WTC11 (cell line): ENCODE results near the gene HKDC1. TPM values are rescaled to one million over a fixed set of nuclear protein-coding genes. Genes with fewer than 3 reads are reported as not detected.
A peak's percentile ranks its signal among the peaks of the same experiment; 100 is the strongest.
"Not testable (repeated sequence)": the region's sequence is repeated elsewhere in the genome, so short reads cannot be mapped to it uniquely, and the experiment has no call there.

ENCODE experiments used
- ATAC-seq: fragments of 200-7000 bp; cut with Tn5 transposase; 2 replicates; pipeline ENCODE4 v1.10.0; 2021; ENCODE audit warnings: mild to moderate bottlenecking, moderate library complexity
- CTCF ChIA-PET: fragments of 300-600 bp; sonication (Branson Sonifier 250); formaldehyde crosslinking; loops from one replicate; lab custom pipeline; 2021; ENCODE audit warnings: antibody characterized with exemption; lab: Charles Lee
- POLR2A ChIA-PET: fragments of 350-600 bp; sonication (Branson Sonifier 250); formaldehyde crosslinking; loops from one replicate; lab custom pipeline; 2021; ENCODE audit warnings: antibody characterized with exemption; lab: Charles Lee
- DNase-seq: peaks from one replicate; pipeline ENCODE4 v3.0.0; 2021; ENCODE audit warnings: low spot score
- H3K27ac Mint-ChIP-seq: 2 replicates; pipeline ENCODE4 v1.8.0; 2021; ENCODE audit warnings: mixed read lengths
- H3K27me3 Mint-ChIP-seq: 2 replicates; pipeline ENCODE4 v1.8.0; 2021; ENCODE audit warnings: low read depth, mild to moderate bottlenecking, moderate library complexity, mixed read lengths
- H3K36me3 Mint-ChIP-seq: 2 replicates; pipeline ENCODE4 v1.8.0; 2021; ENCODE audit warnings: mixed read lengths
- H3K4me1 Mint-ChIP-seq: 2 replicates; pipeline ENCODE4 v1.8.0; 2022; ENCODE audit warnings: mixed read lengths
- H3K4me3 Mint-ChIP-seq: 2 replicates; pipeline ENCODE4 v1.8.0; 2021; ENCODE audit warnings: mild to moderate bottlenecking, moderate library complexity, mixed read lengths
- H3K9me3 Mint-ChIP-seq: 2 replicates; pipeline ENCODE4 v1.8.0; 2021; ENCODE audit warnings: mixed read lengths
- ARID4B ChIP-seq: sonication (generic); formaldehyde crosslinking; IDR thresholded peaks from 2 replicates; pipeline ENCODE4 v1.8.0; 2023; ENCODE audit warnings: missing genetic modification reagents, mild to moderate bottlenecking, borderline replicate concordance
- CBFB ChIP-seq: sonication (generic); formaldehyde crosslinking; IDR thresholded peaks from 2 replicates; pipeline ENCODE4 v1.8.1; 2022; ENCODE audit warnings: mild to moderate bottlenecking, low read depth, missing genetic modification reagents
- ERG ChIP-seq: fragments of 250-450 bp; sonication (Bioruptor Pico); IDR thresholded peaks from 2 replicates; pipeline ENCODE4 v1.8.0; 2021; ENCODE audit warnings: mild to moderate bottlenecking
- ESRRA ChIP-seq: sonication (generic); formaldehyde crosslinking; IDR thresholded peaks from 2 replicates; pipeline ENCODE4 v1.8.1; 2022; ENCODE audit warnings: mild to moderate bottlenecking, missing genetic modification reagents, borderline replicate concordance
- FOXP1 ChIP-seq: sonication (generic); formaldehyde crosslinking; IDR thresholded peaks from 2 replicates; pipeline ENCODE4 v1.8.0; 2022; ENCODE audit warnings: missing genetic modification reagents, mild to moderate bottlenecking, moderate library complexity, borderline replicate concordance
- GRHL2 ChIP-seq: fragments of 250-450 bp; sonication (Bioruptor Pico); IDR thresholded peaks from 2 replicates; pipeline ENCODE4 v1.8.0; 2022; ENCODE audit warnings: mild to moderate bottlenecking, moderate library complexity; ENCODE audit not compliant: insufficient replicate concordance, severe bottlenecking
- HMGA2 ChIP-seq: fragments of 250-450 bp; sonication (Bioruptor Pico); IDR thresholded peaks from 2 replicates; pipeline ENCODE4 v1.4.0; 2021; ENCODE audit warnings: mild to moderate bottlenecking, moderate library complexity
- JAZF1 ChIP-seq: fragments of 250-450 bp; sonication (Bioruptor Pico); IDR thresholded peaks from 2 replicates; pipeline ENCODE4 v1.9.0; 2021; ENCODE audit warnings: moderate library complexity, mild to moderate bottlenecking, inconsistent platforms
- JUN ChIP-seq: sonication (generic); formaldehyde crosslinking; IDR thresholded peaks from 2 replicates; pipeline ENCODE4 v1.8.0; 2023; ENCODE audit warnings: mild to moderate bottlenecking, missing genetic modification reagents
- MXD4 ChIP-seq: fragments of 250-450 bp; sonication (Bioruptor Pico); IDR thresholded peaks from 2 replicates; pipeline ENCODE4 v1.8.0; 2021; ENCODE audit warnings: mild to moderate bottlenecking, moderate library complexity, borderline replicate concordance
- MYBL2 ChIP-seq: sonication (generic); formaldehyde crosslinking; IDR thresholded peaks from 2 replicates; pipeline ENCODE4 v1.8.1; 2023; ENCODE audit warnings: mild to moderate bottlenecking, moderate library complexity, missing genetic modification reagents
- NFYB ChIP-seq: sonication (generic); formaldehyde crosslinking; conservative IDR thresholded peaks from 2 replicates; pipeline ENCODE4 v1.8.0; 2022; ENCODE audit warnings: low read depth, missing genetic modification reagents
- SP1 ChIP-seq: sonication (generic); formaldehyde crosslinking; conservative IDR thresholded peaks from 2 replicates; pipeline ENCODE4 v1.8.1; 2022; ENCODE audit warnings: missing genetic modification reagents
- ZNF138 ChIP-seq: sonication (generic); formaldehyde crosslinking; conservative IDR thresholded peaks from 2 replicates; pipeline ENCODE4 v1.8.1; 2022; ENCODE audit warnings: mild to moderate bottlenecking, moderate library complexity, missing genetic modification reagents
- ZNF263 ChIP-seq: sonication (generic); formaldehyde crosslinking; IDR thresholded peaks from 2 replicates; pipeline ENCODE4 v1.8.1; 2022; ENCODE audit warnings: low read depth, mild to moderate bottlenecking, moderate library complexity, missing genetic modification reagents
- ZNF416 ChIP-seq: fragments of 250-450 bp; sonication (Bioruptor Pico); IDR thresholded peaks from 2 replicates; pipeline ENCODE4 v1.9.0; 2021; ENCODE audit warnings: mild to moderate bottlenecking, inconsistent platforms
- total RNA-seq: library from RNA; stranded (reverse); gene quantifications from 3 replicates; pipeline ENCODE4 v1.2.3, GENCODE V29; 2021
- TF ChIP-seq, protein P1 (sequence below): sonication (generic); formaldehyde crosslinking; IDR thresholded peaks from 2 replicates; pipeline ENCODE4 v1.8.1; 2023; ENCODE audit warnings: mild to moderate bottlenecking, missing genetic modification reagents
- TF ChIP-seq, protein P2 (sequence below): fragments of 250-450 bp; sonication (Bioruptor Pico); IDR thresholded peaks from 2 replicates; pipeline ENCODE4 v1.9.0; 2021; ENCODE audit warnings: mild to moderate bottlenecking
- TF ChIP-seq, protein P3 (sequence below): sonication (generic); formaldehyde crosslinking; conservative IDR thresholded peaks from 2 replicates; pipeline ENCODE4 v1.8.1; 2022; ENCODE audit warnings: mild to moderate bottlenecking, missing genetic modification reagents
- TF ChIP-seq, protein P4 (sequence below): sonication (generic); formaldehyde crosslinking; conservative IDR thresholded peaks from 2 replicates; pipeline ENCODE4 v1.8.1; 2023; ENCODE audit warnings: mild to moderate bottlenecking, low read depth, missing genetic modification reagents, moderate library complexity

The HKDC1 gene
- total RNA-seq, 1 experiment from 2014 or later, result 0.09 TPM

GRCh38 chr10:69175326-69175725, 44.8 kb upstream of the HKDC1 start:
- H3K4me1 Mint-ChIP-seq, H3K4me3 Mint-ChIP-seq, H3K27me3 Mint-ChIP-seq, ATAC-seq, H3K27ac Mint-ChIP-seq, DNase-seq, H3K9me3 Mint-ChIP-seq: not testable (repeated sequence)
- TF ChIP-seq NFYB (CRISPR knock-in tag), result peak; percentile 35; the same call in 1 of the 2 replicates
- ChIA-PET CTCF (interaction anchor here (0.8 kb wide), 1 partner anchor 233 kb away, joined by 3 read pairs; no protein-coding TSS in a partner anchor), POLR2A (interaction anchor here (0.6 kb wide), 1 partner anchor 667 kb away, joined by 5 read pairs; no protein-coding TSS in a partner anchor)
- peaks cover 10% of the 10 kb centered on the region for H3K36me3 Mint-ChIP-seq

- Mint-ChIP-seq H3K27me3 (no peaks in the 10 kb centered on the region), H3K4me3 (no peak overlapping the region), H3K9me3 (peaks cover 10% of the 10 kb centered on the region), H3K36me3 (peaks cover 4% of the 10 kb centered on the region; the same call in 1 of the 2 replicates), H3K27ac (no peak overlapping the region), H3K4me1 (peaks cover 13% of the 10 kb centered on the region)
- DNase-seq, result no peak
- POLR2A ChIA-PET, result no interaction called here
- CTCF ChIA-PET, result no interaction called here
- TF ChIP-seq ZNF416 (CRISPR knock-in tag) (no peak), SP1 (CRISPR knock-in tag) (no peak), ARID4B (CRISPR knock-in tag) (no peak), ZNF263 (CRISPR knock-in tag) (no peak), HMGA2 (CRISPR knock-in tag) (no peak), FOXP1 (CRISPR knock-in tag) (no peak), MYBL2 (CRISPR knock-in tag) (no peak), ERG (CRISPR knock-in tag) (no peak), ESRRA (no peak), ZNF138 (CRISPR knock-in tag) (no peak), MXD4 (CRISPR knock-in tag) (no peak), JAZF1 (no peak), CBFB (CRISPR knock-in tag) (no peak), GRHL2 (CRISPR knock-in tag) (no peak), JUN (CRISPR knock-in tag) (no peak)
- TF ChIP-seq, protein P1, sequence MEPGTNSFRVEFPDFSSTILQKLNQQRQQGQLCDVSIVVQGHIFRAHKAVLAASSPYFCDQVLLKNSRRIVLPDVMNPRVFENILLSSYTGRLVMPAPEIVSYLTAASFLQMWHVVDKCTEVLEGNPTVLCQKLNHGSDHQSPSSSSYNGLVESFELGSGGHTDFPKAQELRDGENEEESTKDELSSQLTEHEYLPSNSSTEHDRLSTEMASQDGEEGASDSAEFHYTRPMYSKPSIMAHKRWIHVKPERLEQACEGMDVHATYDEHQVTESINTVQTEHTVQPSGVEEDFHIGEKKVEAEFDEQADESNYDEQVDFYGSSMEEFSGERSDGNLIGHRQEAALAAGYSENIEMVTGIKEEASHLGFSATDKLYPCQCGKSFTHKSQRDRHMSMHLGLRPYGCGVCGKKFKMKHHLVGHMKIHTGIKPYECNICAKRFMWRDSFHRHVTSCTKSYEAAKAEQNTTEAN (CRISPR knock-in tag), result no peak
- TF ChIP-seq, protein P2, sequence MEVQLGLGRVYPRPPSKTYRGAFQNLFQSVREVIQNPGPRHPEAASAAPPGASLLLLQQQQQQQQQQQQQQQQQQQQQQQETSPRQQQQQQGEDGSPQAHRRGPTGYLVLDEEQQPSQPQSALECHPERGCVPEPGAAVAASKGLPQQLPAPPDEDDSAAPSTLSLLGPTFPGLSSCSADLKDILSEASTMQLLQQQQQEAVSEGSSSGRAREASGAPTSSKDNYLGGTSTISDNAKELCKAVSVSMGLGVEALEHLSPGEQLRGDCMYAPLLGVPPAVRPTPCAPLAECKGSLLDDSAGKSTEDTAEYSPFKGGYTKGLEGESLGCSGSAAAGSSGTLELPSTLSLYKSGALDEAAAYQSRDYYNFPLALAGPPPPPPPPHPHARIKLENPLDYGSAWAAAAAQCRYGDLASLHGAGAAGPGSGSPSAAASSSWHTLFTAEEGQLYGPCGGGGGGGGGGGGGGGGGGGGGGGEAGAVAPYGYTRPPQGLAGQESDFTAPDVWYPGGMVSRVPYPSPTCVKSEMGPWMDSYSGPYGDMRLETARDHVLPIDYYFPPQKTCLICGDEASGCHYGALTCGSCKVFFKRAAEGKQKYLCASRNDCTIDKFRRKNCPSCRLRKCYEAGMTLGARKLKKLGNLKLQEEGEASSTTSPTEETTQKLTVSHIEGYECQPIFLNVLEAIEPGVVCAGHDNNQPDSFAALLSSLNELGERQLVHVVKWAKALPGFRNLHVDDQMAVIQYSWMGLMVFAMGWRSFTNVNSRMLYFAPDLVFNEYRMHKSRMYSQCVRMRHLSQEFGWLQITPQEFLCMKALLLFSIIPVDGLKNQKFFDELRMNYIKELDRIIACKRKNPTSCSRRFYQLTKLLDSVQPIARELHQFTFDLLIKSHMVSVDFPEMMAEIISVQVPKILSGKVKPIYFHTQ (CRISPR knock-in tag), result no peak
- TF ChIP-seq, protein P3, sequence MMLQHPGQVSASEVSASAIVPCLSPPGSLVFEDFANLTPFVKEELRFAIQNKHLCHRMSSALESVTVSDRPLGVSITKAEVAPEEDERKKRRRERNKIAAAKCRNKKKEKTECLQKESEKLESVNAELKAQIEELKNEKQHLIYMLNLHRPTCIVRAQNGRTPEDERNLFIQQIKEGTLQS (CRISPR knock-in tag), result no peak
- TF ChIP-seq, protein P4, sequence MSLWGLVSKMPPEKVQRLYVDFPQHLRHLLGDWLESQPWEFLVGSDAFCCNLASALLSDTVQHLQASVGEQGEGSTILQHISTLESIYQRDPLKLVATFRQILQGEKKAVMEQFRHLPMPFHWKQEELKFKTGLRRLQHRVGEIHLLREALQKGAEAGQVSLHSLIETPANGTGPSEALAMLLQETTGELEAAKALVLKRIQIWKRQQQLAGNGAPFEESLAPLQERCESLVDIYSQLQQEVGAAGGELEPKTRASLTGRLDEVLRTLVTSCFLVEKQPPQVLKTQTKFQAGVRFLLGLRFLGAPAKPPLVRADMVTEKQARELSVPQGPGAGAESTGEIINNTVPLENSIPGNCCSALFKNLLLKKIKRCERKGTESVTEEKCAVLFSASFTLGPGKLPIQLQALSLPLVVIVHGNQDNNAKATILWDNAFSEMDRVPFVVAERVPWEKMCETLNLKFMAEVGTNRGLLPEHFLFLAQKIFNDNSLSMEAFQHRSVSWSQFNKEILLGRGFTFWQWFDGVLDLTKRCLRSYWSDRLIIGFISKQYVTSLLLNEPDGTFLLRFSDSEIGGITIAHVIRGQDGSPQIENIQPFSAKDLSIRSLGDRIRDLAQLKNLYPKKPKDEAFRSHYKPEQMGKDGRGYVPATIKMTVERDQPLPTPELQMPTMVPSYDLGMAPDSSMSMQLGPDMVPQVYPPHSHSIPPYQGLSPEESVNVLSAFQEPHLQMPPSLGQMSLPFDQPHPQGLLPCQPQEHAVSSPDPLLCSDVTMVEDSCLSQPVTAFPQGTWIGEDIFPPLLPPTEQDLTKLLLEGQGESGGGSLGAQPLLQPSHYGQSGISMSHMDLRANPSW, result no peak
- no peak for ATAC-seq
Observed at GRCh38 chr10:69176823-69177222, 43.3 kb upstream of the HKDC1 start.
